HFFc6 (cell line): Measurements from ENCODE around the gene KCNB1. TPM values are rescaled to one million over a fixed set of nuclear protein-coding genes. Genes with fewer than 3 reads are reported as not detected.

Experiments used
- DNase-seq: peaks from one replicate; pipeline ENCODE4 v3.0.0-alpha.2; 2018
- H3K27ac Mint-ChIP-seq: 2 replicates; pipeline ENCODE4 v1.8.0; 2020; ENCODE audit warnings: mild to moderate bottlenecking, mixed read lengths
- H3K27me3 Mint-ChIP-seq: 2 replicates; pipeline ENCODE4 v1.8.0; 2021; ENCODE audit warnings: mild to moderate bottlenecking, moderate library complexity, mixed read lengths; ENCODE audit not compliant: insufficient read depth
- H3K36me3 Mint-ChIP-seq: 2 replicates; pipeline ENCODE4 v1.8.0; 2021; ENCODE audit warnings: low read depth, mixed read lengths
- H3K4me1 Mint-ChIP-seq: 2 replicates; pipeline ENCODE4 v1.8.0; 2020; ENCODE audit warnings: low read depth, mixed read lengths
- H3K4me3 Mint-ChIP-seq: 2 replicates; pipeline ENCODE4 v1.8.0; 2020; ENCODE audit warnings: mild to moderate bottlenecking, moderate library complexity, mixed read lengths
- H3K9me3 Mint-ChIP-seq: 2 replicates; pipeline ENCODE4 v1.8.0; 2020; ENCODE audit warnings: mild to moderate bottlenecking, mixed read lengths
- CTCF ChIP-seq: fragments of 200-600 bp; sonication (generic); IDR thresholded peaks from 2 replicates; pipeline ENCODE4 v1.5.0; 2021; ENCODE audit warnings: antibody characterized with exemption, mild to moderate bottlenecking
- total RNA-seq, 6 experiments: library from RNA; stranded (reverse); fragmentation: NEBNext Ultra II Directional; extraction: Animal tissue kit (Norgen Biotek cat#: 25700); gene quantifications; 2 replicates in 1 of 6; 3 replicates in 5 of 6; pipeline ENCODE4 v1.2.3, GENCODE V29; 2021

KCNB1 gene
- total RNA-seq, 6 experiments from 2014 or later = 0.05 to 1.2 (median 0.20) TPM

- DNase-seq = no peak
- TF ChIP-seq CTCF = no peak
- no peaks in the 10 kb centered on the region for H3K36me3 Mint-ChIP-seq
- H3K9me3 Mint-ChIP-seq = no peaks in the 10 kb centered on the region
- no peaks in the 10 kb centered on the region for H3K4me1 Mint-ChIP-seq
- H3K4me3 Mint-ChIP-seq = no peak overlapping the region
- peaks cover 61% of the 10 kb centered on the region for H3K27me3 Mint-ChIP-seq
- H3K27ac Mint-ChIP-seq = no peak overlapping the region
Measured at GRCh38 chr20:49368596-49368995, 113.9 kb downstream of the KCNB1 start.

- H3K4me1 Mint-ChIP-seq = no peaks in the 10 kb centered on the region
- H3K36me3 Mint-ChIP-seq = no peaks in the 10 kb centered on the region
- peaks cover 55% of the 10 kb centered on the region for H3K27me3 Mint-ChIP-seq
- no peak for DNase-seq
- no peak overlapping the region for H3K4me3 Mint-ChIP-seq
- TF ChIP-seq CTCF = no peak
- H3K9me3 Mint-ChIP-seq = no peaks in the 10 kb centered on the region
- no peak overlapping the region for H3K27ac Mint-ChIP-seq
Measured at GRCh38 chr20:49367113-49367512, 115.4 kb downstream of the KCNB1 start.

GRCh38 chr20:49366687-49367086, 115.8 kb downstream of the KCNB1 start:
- peaks cover 54% of the 10 kb centered on the region for H3K27me3 Mint-ChIP-seq

GRCh38 chr20:49361862-49362660, 120.4 kb downstream of the KCNB1 start:
- H3K4me1 Mint-ChIP-seq = no peaks in the 10 kb centered on the region
- DNase-seq = no peak

More at GRCh38 chr20:49366687-49367086, 115.8 kb downstream of the KCNB1 start:
- no peak for DNase-seq
- Mint-ChIP-seq H3K4me3 (no peak overlapping the region), H3K27ac (no peak overlapping the region), H3K9me3 (no peaks in the 10 kb centered on the region), H3K4me1 (no peaks in the 10 kb centered on the region), H3K36me3 (no peaks in the 10 kb centered on the region)
- TF ChIP-seq CTCF = no peak

GRCh38 chr20:49360242-49360968, 122.1 kb downstream of the KCNB1 start:
- no peak overlapping the region for H3K27ac Mint-ChIP-seq
- H3K27me3 Mint-ChIP-seq = peaks cover 42% of the 10 kb centered on the region
- H3K4me1 Mint-ChIP-seq = no peaks in the 10 kb centered on the region
- no peak for DNase-seq
- H3K9me3 Mint-ChIP-seq = no peaks in the 10 kb centered on the region
- no peak overlapping the region for H3K4me3 Mint-ChIP-seq
- H3K36me3 Mint-ChIP-seq = no peaks in the 10 kb centered on the region
- TF ChIP-seq CTCF = no peak

More at GRCh38 chr20:49361862-49362660, 120.4 kb downstream of the KCNB1 start:
- H3K27me3 Mint-ChIP-seq = peaks cover 54% of the 10 kb centered on the region
- H3K36me3 Mint-ChIP-seq = no peaks in the 10 kb centered on the region
- no peak for TF ChIP-seq CTCF
- no peaks in the 10 kb centered on the region for H3K9me3 Mint-ChIP-seq
- H3K4me3 Mint-ChIP-seq = no peak overlapping the region
- no peak overlapping the region for H3K27ac Mint-ChIP-seq
